SJSA1 (cell line): Measurements from ENCODE around the gene OMA1. TPM values are rescaled to one million over a fixed set of nuclear protein-coding genes. Genes with fewer than 3 reads are reported as not detected.
"Not testable (repeated sequence)": the region's sequence is repeated elsewhere in the genome, so short reads cannot be mapped to it uniquely, and the experiment has no call there.

Source experiments
- DNase-seq, 2 experiments: peaks; one replicate each; pipeline ENCODE4 v3.0.0-alpha.2; 2015 to 2020; ENCODE audit warnings: low spot score in 2 of 2, low read depth in 1 of 2
- H3K27ac ChIP-seq: fragments of 250-450 bp; sonication (Bioruptor Pico); 2 replicates; pipeline ENCODE4 v1.5.1; 2020; ENCODE audit warnings: mild to moderate bottlenecking, moderate library complexity
- H3K27me3 ChIP-seq: fragments of 250-450 bp; sonication (Bioruptor Pico); replicated peaks from 2 replicates; pipeline ENCODE4 v1.5.1; 2020; ENCODE audit warnings: mild to moderate bottlenecking, moderate library complexity
- H3K36me3 ChIP-seq: fragments of 250-450 bp; sonication (Bioruptor Pico); 2 replicates; pipeline ENCODE4 v1.5.1; 2020; ENCODE audit warnings: mild to moderate bottlenecking
- H3K4me1 ChIP-seq: fragments of 250-450 bp; sonication (Bioruptor Pico); replicated peaks from 2 replicates; pipeline ENCODE4 v1.6.1; 2021; ENCODE audit warnings: mild to moderate bottlenecking
- H3K4me3 ChIP-seq: fragments of 250-450 bp; sonication (Bioruptor Pico); 2 replicates; pipeline ENCODE4 v1.5.1; 2020; ENCODE audit warnings: mild to moderate bottlenecking
- H3K9me3 ChIP-seq: fragments of 250-450 bp; sonication (Bioruptor Pico); replicated peaks from 2 replicates; pipeline ENCODE4 v1.5.1; 2020; ENCODE audit warnings: mild to moderate bottlenecking
- total RNA-seq: library from RNA; depleted of rRNA; stranded (reverse); fragments of >200 nt; shearing (Covaris generic); gene quantifications from 2 replicates; pipeline ENCODE4 v1.2.3, GENCODE V29; 2014

The OMA1 gene
- total RNA-seq, 1 experiment from 2014 or later = 11.5 TPM

GRCh38 chr1:58531842-58532241 is 14.7 kb downstream of the OMA1 start:
- not testable (repeated sequence) for H3K9me3 ChIP-seq, DNase-seq, H3K27me3 ChIP-seq, H3K27ac ChIP-seq, H3K4me3 ChIP-seq, H3K36me3 ChIP-seq, H3K4me1 ChIP-seq

GRCh38 chr1:58529284-58529683 is 17.2 kb downstream of the OMA1 start:
- Histone ChIP-seq H3K4me1 (no peaks in the 10 kb centered on the region), H3K27ac (no peak overlapping the region), H3K9me3 (no peaks in the 10 kb centered on the region), H3K4me3 (no peak overlapping the region), H3K27me3 (no peaks in the 10 kb centered on the region), H3K36me3 (no peaks in the 10 kb centered on the region)
- DNase-seq = no peak

GRCh38 chr1:58528518-58528917 is 18.0 kb downstream of the OMA1 start:
- Histone ChIP-seq H3K36me3 (no peaks in the 10 kb centered on the region), H3K27me3 (no peaks in the 10 kb centered on the region), H3K9me3 (no peaks in the 10 kb centered on the region), H3K4me3 (no peak overlapping the region), H3K27ac (no peak overlapping the region), H3K4me1 (no peaks in the 10 kb centered on the region)
- DNase-seq = no peak

GRCh38 chr1:58524353-58524945 is 22.1 kb downstream of the OMA1 start:
- DNase-seq = no peak
- Histone ChIP-seq H3K9me3 (no peaks in the 10 kb centered on the region), H3K4me3 (no peak overlapping the region), H3K36me3 (no peaks in the 10 kb centered on the region), H3K27me3 (no peaks in the 10 kb centered on the region), H3K27ac (no peak overlapping the region), H3K4me1 (no peaks in the 10 kb centered on the region)

GRCh38 chr1:58515794-58516401 is 30.6 kb downstream of the OMA1 start:
- H3K36me3 ChIP-seq = no peaks in the 10 kb centered on the region
- no peak overlapping the region for H3K4me3 ChIP-seq
- DNase-seq = peak in 1 of 2 experiments; percentile 40
- no peaks in the 10 kb centered on the region for H3K27me3 ChIP-seq
- no peak overlapping the region for H3K27ac ChIP-seq
- H3K9me3 ChIP-seq = no peaks in the 10 kb centered on the region
- H3K4me1 ChIP-seq = no peaks in the 10 kb centered on the region

- no peak for DNase-seq
- no peaks in the 10 kb centered on the region for H3K9me3 ChIP-seq
- no peaks in the 10 kb centered on the region for H3K27me3 ChIP-seq
- H3K4me1 ChIP-seq = no peaks in the 10 kb centered on the region
- H3K36me3 ChIP-seq = no peaks in the 10 kb centered on the region
- no peak overlapping the region for H3K4me3 ChIP-seq
- H3K27ac ChIP-seq = no peak overlapping the region
Measured at GRCh38 chr1:58513956-58514355, 32.6 kb downstream of the OMA1 start.

GRCh38 chr1:58508629-58509028 is 37.9 kb downstream of the OMA1 start:
- no peak overlapping the region for H3K4me3 ChIP-seq

GRCh38 chr1:58505286-58505685 is 41.2 kb downstream of the OMA1 start:
- H3K4me1 ChIP-seq = no peaks in the 10 kb centered on the region
- no peak overlapping the region for H3K27ac ChIP-seq
- no peaks in the 10 kb centered on the region for H3K9me3 ChIP-seq
- H3K27me3 ChIP-seq = no peaks in the 10 kb centered on the region
- H3K4me3 ChIP-seq = no peak overlapping the region
- no peak for DNase-seq
- no peaks in the 10 kb centered on the region for H3K36me3 ChIP-seq

More at GRCh38 chr1:58508629-58509028, 37.9 kb downstream of the OMA1 start:
- H3K4me1 ChIP-seq = no peaks in the 10 kb centered on the region
- H3K27ac ChIP-seq = no peak overlapping the region
- H3K36me3 ChIP-seq = no peaks in the 10 kb centered on the region
- no peak for DNase-seq
- H3K27me3 ChIP-seq = no peaks in the 10 kb centered on the region
- no peaks in the 10 kb centered on the region for H3K9me3 ChIP-seq

- no peak overlapping the region for H3K27ac ChIP-seq
- no peaks in the 10 kb centered on the region for H3K27me3 ChIP-seq
- no peak overlapping the region for H3K4me3 ChIP-seq
- no peaks in the 10 kb centered on the region for H3K4me1 ChIP-seq
- no peaks in the 10 kb centered on the region for H3K36me3 ChIP-seq
- no peaks in the 10 kb centered on the region for H3K9me3 ChIP-seq
- no peak for DNase-seq
Measured at GRCh38 chr1:58502519-58502918, 44.0 kb downstream of the OMA1 start.

GRCh38 chr1:58500043-58500442 is 46.5 kb downstream of the OMA1 start:
- no peak overlapping the region for H3K27ac ChIP-seq
- H3K36me3 ChIP-seq = no peaks in the 10 kb centered on the region
- no peaks in the 10 kb centered on the region for H3K27me3 ChIP-seq
- DNase-seq = no peak
- no peak overlapping the region for H3K4me3 ChIP-seq
- no peaks in the 10 kb centered on the region for H3K9me3 ChIP-seq
- H3K4me1 ChIP-seq = no peaks in the 10 kb centered on the region

GRCh38 chr1:58497499-58497898 is 49.0 kb downstream of the OMA1 start:
- no peaks in the 10 kb centered on the region for H3K36me3 ChIP-seq
- DNase-seq = no peak
- H3K27ac ChIP-seq = no peak overlapping the region
- no peak overlapping the region for H3K4me3 ChIP-seq
- no peaks in the 10 kb centered on the region for H3K4me1 ChIP-seq
- H3K9me3 ChIP-seq = no peaks in the 10 kb centered on the region
- H3K27me3 ChIP-seq = no peaks in the 10 kb centered on the region

GRCh38 chr1:58496042-58496441 is 50.5 kb downstream of the OMA1 start:
- H3K9me3 ChIP-seq = no peaks in the 10 kb centered on the region
- no peaks in the 10 kb centered on the region for H3K36me3 ChIP-seq
- no peaks in the 10 kb centered on the region for H3K27me3 ChIP-seq
- no peaks in the 10 kb centered on the region for H3K4me1 ChIP-seq
- H3K27ac ChIP-seq = no peak overlapping the region
- DNase-seq = no peak
- H3K4me3 ChIP-seq = no peak overlapping the region

- DNase-seq, H3K4me1 ChIP-seq, H3K36me3 ChIP-seq, H3K27ac ChIP-seq, H3K27me3 ChIP-seq, H3K9me3 ChIP-seq, H3K4me3 ChIP-seq: not testable (repeated sequence)
Measured at GRCh38 chr1:58488914-58489313, 57.6 kb downstream of the OMA1 start.

GRCh38 chr1:58487002-58487401 is 59.5 kb downstream of the OMA1 start:
- Histone ChIP-seq H3K4me3 (no peak overlapping the region), H3K27ac (no peak overlapping the region), H3K9me3 (no peaks in the 10 kb centered on the region), H3K4me1 (no peaks in the 10 kb centered on the region), H3K27me3 (no peaks in the 10 kb centered on the region), H3K36me3 (no peaks in the 10 kb centered on the region)
- DNase-seq = no peak

GRCh38 chr1:58481962-58482361 is 64.6 kb downstream of the OMA1 start:
- Histone ChIP-seq H3K4me1 (no peaks in the 10 kb centered on the region), H3K27me3 (no peaks in the 10 kb centered on the region), H3K36me3 (no peaks in the 10 kb centered on the region), H3K9me3 (no peaks in the 10 kb centered on the region), H3K27ac (no peak overlapping the region), H3K4me3 (no peak overlapping the region)
- no peak for DNase-seq
